Breast epithelium (tissue), 3 donors: ENCODE measurements around the gene SEMA3C.

ENCODE experiments used
- POLR2A ChIP-seq: fragments of 450-650 bp; IDR thresholded peaks from one replicate; pipeline ENCODE4 v1.6.1; 2016; ENCODE audit warnings: antibody characterized with exemption, mild to moderate bottlenecking, moderate library complexity
- POLR2AphosphoS5 ChIP-seq, 3 donors: sonication (generic); formaldehyde crosslinking; IDR thresholded peaks; one replicate each; pipeline ENCODE4 v1.6.1; 2017; ENCODE audit warnings: antibody characterized with exemption in 3 of 3
- TF ChIP-seq, protein P1 (sequence below), 3 donors: fragments of 450-650 bp; IDR thresholded peaks; one replicate each; pipeline ENCODE4 v1.5.1; 2016 to 2017; ENCODE audit warnings: antibody characterized with exemption in 3 of 3, mild to moderate bottlenecking in 3 of 3, moderate library complexity in 3 of 3

DNA sequence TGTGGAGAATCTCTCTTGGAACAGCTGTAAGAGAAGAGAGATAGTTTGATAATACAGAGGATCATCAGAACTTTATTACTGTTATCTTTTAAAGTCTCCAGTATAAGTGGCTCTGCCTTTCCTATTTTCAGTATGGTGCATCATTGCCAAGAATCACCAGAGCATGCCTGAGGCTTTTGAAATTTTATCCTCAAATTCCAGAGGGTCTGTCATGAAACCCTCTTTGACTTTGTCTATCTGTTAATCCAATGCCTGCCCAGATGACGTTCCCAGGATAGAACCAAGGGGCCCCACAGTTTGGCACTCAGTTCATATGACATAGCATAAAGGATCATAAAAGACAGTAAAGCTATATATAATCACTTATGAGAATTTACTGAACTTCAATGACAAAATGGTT, 35.3 kb upstream of the SEMA3C start:
- TF ChIP-seq, protein P1, sequence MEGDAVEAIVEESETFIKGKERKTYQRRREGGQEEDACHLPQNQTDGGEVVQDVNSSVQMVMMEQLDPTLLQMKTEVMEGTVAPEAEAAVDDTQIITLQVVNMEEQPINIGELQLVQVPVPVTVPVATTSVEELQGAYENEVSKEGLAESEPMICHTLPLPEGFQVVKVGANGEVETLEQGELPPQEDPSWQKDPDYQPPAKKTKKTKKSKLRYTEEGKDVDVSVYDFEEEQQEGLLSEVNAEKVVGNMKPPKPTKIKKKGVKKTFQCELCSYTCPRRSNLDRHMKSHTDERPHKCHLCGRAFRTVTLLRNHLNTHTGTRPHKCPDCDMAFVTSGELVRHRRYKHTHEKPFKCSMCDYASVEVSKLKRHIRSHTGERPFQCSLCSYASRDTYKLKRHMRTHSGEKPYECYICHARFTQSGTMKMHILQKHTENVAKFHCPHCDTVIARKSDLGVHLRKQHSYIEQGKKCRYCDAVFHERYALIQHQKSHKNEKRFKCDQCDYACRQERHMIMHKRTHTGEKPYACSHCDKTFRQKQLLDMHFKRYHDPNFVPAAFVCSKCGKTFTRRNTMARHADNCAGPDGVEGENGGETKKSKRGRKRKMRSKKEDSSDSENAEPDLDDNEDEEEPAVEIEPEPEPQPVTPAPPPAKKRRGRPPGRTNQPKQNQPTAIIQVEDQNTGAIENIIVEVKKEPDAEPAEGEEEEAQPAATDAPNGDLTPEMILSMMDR (IDR thresholded peaks at IDR 0.05), result no peak
- TF ChIP-seq POLR2AphosphoS5 (IDR thresholded peaks at IDR 0.05) (no peak), POLR2A (no peak)
